Measurements from ENCODE around the gene CLEC4M.

DNA sequence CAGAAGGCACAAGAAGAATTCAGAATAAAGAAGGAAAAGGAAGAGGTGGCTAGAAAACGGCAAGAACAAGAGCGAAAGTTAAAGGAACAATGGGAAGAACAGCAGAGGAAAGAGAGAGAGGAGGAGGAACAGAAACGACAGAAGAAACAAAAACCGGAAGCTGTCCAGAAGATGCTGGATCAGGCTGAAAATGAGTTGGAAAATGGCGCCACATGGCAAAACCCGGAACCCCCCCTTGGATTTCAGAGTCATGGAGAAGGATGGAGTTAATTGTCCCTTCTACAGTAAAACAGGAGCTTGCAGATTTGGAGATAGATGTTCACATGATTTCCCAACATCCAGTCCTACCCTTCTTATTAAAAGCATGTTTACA is 22.4 kb upstream of the CLEC4M start:
- no peak for TF ChIP-seq REST (IDR thresholded peaks at IDR 0.05; ENCODE audit: insufficient read depth in 1 of 2, low read depth in 2 of 2, low read length in 2 of 2)
- no peak for TF ChIP-seq POLR2AphosphoS5 (IDR thresholded peaks at IDR 0.05; ENCODE audit: low read depth, low read length)
- TF ChIP-seq SIN3A (IDR thresholded peaks at IDR 0.05; ENCODE audit: borderline replicate concordance, insufficient read depth, low read length), result no peak
- TF ChIP-seq TAF1 (IDR thresholded peaks at IDR 0.05; ENCODE audit: borderline replicate concordance, insufficient read depth, low read length), result no peak
